Measurements from ENCODE around the gene ANKMY2. TPM values are rescaled to one million over a fixed set of nuclear protein-coding genes. Genes with fewer than 3 reads are reported as not detected.

The ANKMY2 gene
- total RNA-seq, 1 experiment from 2014 or later, result 22.9 TPM

DNA sequence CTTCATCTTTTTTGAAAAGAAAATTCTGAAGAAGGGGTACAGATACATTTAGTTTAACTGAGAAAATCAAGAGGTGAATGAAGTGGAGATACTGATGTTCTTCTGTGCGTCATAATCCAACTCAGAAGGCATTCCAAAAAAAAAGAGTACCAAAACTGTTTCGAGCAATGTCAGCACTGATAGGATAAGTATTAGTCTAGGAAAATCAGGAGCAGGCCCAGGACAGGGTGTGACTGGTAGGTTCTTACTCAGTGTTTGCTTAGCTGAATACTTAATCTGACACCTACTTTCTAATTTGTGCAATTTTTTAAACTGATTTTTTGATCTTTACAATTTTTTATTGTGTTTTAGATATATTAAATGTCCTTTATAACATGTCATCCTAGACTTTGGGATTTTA, 4.7 kb upstream of the ANKMY2 start:
- H3K4me2 ChIP-seq, result peak overlapping the region; percentile 16
- CTCF ChIA-PET, result no interaction called here
- intact Hi-C loops (cut with micrococcal nuclease; ENCODE audit: unreplicated experiment), result loop anchor here (1.0 kb wide), 1 partner anchor 8 kb away; no protein-coding TSS in a partner anchor

DNA sequence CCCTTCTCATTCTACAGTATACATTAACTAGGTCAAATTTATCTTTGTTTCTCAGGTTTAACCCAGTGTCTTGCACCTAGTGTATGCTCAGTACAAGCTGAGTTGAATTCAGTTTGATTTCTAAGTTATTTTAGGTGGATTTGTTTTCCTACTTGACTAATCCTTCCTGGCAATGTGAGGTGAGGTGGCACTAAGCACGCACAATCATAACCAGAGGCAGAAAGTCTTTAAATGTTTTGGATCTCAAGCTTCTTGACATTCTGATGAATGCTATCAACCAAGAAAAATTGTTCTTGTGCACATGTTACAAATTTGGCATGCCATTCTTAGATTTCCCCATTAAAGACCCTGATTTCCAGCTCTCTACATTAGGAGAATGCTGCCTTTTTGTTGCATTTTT, 3.6 kb upstream of the ANKMY2 start:
- intact Hi-C loops (cut with micrococcal nuclease; ENCODE audit: unreplicated experiment), result loop anchor here (5.0 kb wide), 7 partner anchors 38 to 648 kb away; partner anchors contain the start of genes AGR2, AHR, CRPPA and TSPAN13
- ChIA-PET CTCF (no interaction called here), POLR2A (ENCODE audit: unreplicated experiment) (interaction anchor here (0.6 kb wide), 1 partner anchor 909 kb away, joined by 4 read pairs; no protein-coding TSS in a partner anchor)
- H3K9me3 ChIP-seq (ENCODE audit: insufficient read depth, low read depth), result no peaks in the 10 kb centered on the region; the same call in 1 of the 2 replicates
- H3K27me3 ChIP-seq (ENCODE audit: insufficient read depth, low read depth), result no peaks in the 10 kb centered on the region
- TF ChIP-seq, protein P1, sequence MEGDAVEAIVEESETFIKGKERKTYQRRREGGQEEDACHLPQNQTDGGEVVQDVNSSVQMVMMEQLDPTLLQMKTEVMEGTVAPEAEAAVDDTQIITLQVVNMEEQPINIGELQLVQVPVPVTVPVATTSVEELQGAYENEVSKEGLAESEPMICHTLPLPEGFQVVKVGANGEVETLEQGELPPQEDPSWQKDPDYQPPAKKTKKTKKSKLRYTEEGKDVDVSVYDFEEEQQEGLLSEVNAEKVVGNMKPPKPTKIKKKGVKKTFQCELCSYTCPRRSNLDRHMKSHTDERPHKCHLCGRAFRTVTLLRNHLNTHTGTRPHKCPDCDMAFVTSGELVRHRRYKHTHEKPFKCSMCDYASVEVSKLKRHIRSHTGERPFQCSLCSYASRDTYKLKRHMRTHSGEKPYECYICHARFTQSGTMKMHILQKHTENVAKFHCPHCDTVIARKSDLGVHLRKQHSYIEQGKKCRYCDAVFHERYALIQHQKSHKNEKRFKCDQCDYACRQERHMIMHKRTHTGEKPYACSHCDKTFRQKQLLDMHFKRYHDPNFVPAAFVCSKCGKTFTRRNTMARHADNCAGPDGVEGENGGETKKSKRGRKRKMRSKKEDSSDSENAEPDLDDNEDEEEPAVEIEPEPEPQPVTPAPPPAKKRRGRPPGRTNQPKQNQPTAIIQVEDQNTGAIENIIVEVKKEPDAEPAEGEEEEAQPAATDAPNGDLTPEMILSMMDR (conservative IDR thresholded peaks at IDR 0.05), result no peak
- no peak for TF ChIP-seq EZH2 (IDR thresholded peaks at IDR 0.05; ENCODE audit: low read depth)
- H3K4me3 ChIP-seq, result peak overlapping the region; percentile 12; the same call in 1 of the 2 replicates
- no peak for DNase-seq
- peaks cover 22% of the 10 kb centered on the region; the same call in 1 of the 2 replicates for H3F3A ChIP-seq (ENCODE audit: insufficient read depth, low read depth)
- peak overlapping the region; percentile 85 for H3K4me2 ChIP-seq
- H2AFZ ChIP-seq, result no peak overlapping the region
- peaks cover 85% of the 10 kb centered on the region for H3K79me2 ChIP-seq (ENCODE audit: low read depth)
- BruUV-seq (replicated peaks), result no TSS peak
- peaks cover 48% of the 10 kb centered on the region for H3K36me3 ChIP-seq (ENCODE audit: low read depth)
- H3K4me1 ChIP-seq (replicated peaks; ENCODE audit: insufficient read depth), result peaks cover 62% of the 10 kb centered on the region
- H3K27ac ChIP-seq, result no peak overlapping the region
- no peaks in the 10 kb centered on the region for H3K9me2 ChIP-seq (ENCODE audit: insufficient read depth)
- peaks cover 28% of the 10 kb centered on the region for H4K20me1 ChIP-seq (ENCODE audit: insufficient read depth)

More for the DNA sequence above, 4.7 kb upstream of the ANKMY2 start:
- Histone ChIP-seq H3K9me2 (ENCODE audit: insufficient read depth) (no peaks in the 10 kb centered on the region), H3K36me3 (ENCODE audit: low read depth) (peaks cover 52% of the 10 kb centered on the region), H3K27me3 (ENCODE audit: insufficient read depth, low read depth) (no peaks in the 10 kb centered on the region), H2AFZ (no peak overlapping the region), H3F3A (ENCODE audit: insufficient read depth, low read depth) (peaks cover 14% of the 10 kb centered on the region; the same call in 1 of the 2 replicates), H3K27ac (no peak overlapping the region), H3K4me1 (replicated peaks; ENCODE audit: insufficient read depth) (peaks cover 59% of the 10 kb centered on the region), H3K79me2 (ENCODE audit: low read depth) (peaks cover 91% of the 10 kb centered on the region), H3K4me3 (no peak overlapping the region; the same call in 1 of the 2 replicates), H3K9me3 (ENCODE audit: insufficient read depth, low read depth) (no peaks in the 10 kb centered on the region; the same call in 1 of the 2 replicates), H4K20me1 (ENCODE audit: insufficient read depth) (peaks cover 28% of the 10 kb centered on the region)
- POLR2A ChIA-PET (ENCODE audit: unreplicated experiment), result no interaction called here
- no TSS peak for BruUV-seq (replicated peaks)
- DNase-seq, result no peak
- no peak for TF ChIP-seq EZH2 (IDR thresholded peaks at IDR 0.05; ENCODE audit: low read depth)
- TF ChIP-seq, protein P1 (conservative IDR thresholded peaks at IDR 0.05), result no peak

DNA sequence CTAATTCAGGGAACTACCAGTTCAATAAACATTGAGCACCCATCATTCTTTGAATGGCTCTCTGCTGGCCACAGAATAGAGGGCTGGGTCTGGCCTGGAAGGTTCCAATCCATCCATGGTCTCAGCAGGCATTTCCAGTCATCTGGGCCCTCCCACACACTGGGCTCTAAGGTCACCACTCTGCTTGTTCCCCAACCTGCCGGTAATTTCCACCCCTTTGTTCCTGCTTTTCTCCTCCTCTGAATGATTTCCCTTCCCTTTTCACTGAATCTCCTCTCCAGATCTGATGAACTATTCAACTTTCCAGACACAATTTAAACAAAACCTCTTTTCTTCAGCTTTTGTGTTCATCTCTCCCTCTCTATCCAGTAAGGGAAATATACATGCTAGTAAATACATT, 3.0 kb upstream of the ANKMY2 start:
- H3K36me3 ChIP-seq (ENCODE audit: low read depth), result peaks cover 47% of the 10 kb centered on the region
- H3K79me2 ChIP-seq (ENCODE audit: low read depth), result peaks cover 85% of the 10 kb centered on the region
- H3K27me3 ChIP-seq (ENCODE audit: insufficient read depth, low read depth), result no peaks in the 10 kb centered on the region
- no peak overlapping the region for H2AFZ ChIP-seq
- peaks cover 27% of the 10 kb centered on the region for H4K20me1 ChIP-seq (ENCODE audit: insufficient read depth)
- no peak for TF ChIP-seq EZH2 (IDR thresholded peaks at IDR 0.05; ENCODE audit: low read depth)
- ChIA-PET CTCF (no interaction called here), POLR2A (ENCODE audit: unreplicated experiment) (interaction anchor here (0.6 kb wide), 1 partner anchor 910 kb away, joined by 4 read pairs; no protein-coding TSS in a partner anchor)
- peak overlapping the region; percentile 85 for H3K4me2 ChIP-seq
- H3K27ac ChIP-seq, result no peak overlapping the region
- no peaks in the 10 kb centered on the region; the same call in 1 of the 2 replicates for H3K9me3 ChIP-seq (ENCODE audit: insufficient read depth, low read depth)
- H3F3A ChIP-seq (ENCODE audit: insufficient read depth, low read depth), result peaks cover 20% of the 10 kb centered on the region; the same call in 1 of the 2 replicates
- no peaks in the 10 kb centered on the region for H3K9me2 ChIP-seq (ENCODE audit: insufficient read depth)
- peak overlapping the region; percentile 77; the same call in 1 of the 2 replicates for H3K4me3 ChIP-seq
- no peak for DNase-seq
- H3K4me1 ChIP-seq (replicated peaks; ENCODE audit: insufficient read depth), result peaks cover 66% of the 10 kb centered on the region
- BruUV-seq (replicated peaks), result no TSS peak
- intact Hi-C loops (cut with micrococcal nuclease; ENCODE audit: unreplicated experiment), result loop anchor here (5.0 kb wide), 7 partner anchors 39 to 649 kb away; partner anchors contain the start of genes AGR2, AHR, CRPPA and TSPAN13
